Stimulated activated CD8-positive, alpha-beta memory T cell treated with anti-CD3 and anti-CD28 coated beads, Interleukin-4, amount 100 ng/mL, for 48 hours (primary cell): ENCODE measurements around the gene AVPR2.

ENCODE experiments used
- DNase-seq: peaks from one replicate; pipeline ENCODE4 v3.0.0-alpha.2; 2020

The AVPR2 gene

DNA sequence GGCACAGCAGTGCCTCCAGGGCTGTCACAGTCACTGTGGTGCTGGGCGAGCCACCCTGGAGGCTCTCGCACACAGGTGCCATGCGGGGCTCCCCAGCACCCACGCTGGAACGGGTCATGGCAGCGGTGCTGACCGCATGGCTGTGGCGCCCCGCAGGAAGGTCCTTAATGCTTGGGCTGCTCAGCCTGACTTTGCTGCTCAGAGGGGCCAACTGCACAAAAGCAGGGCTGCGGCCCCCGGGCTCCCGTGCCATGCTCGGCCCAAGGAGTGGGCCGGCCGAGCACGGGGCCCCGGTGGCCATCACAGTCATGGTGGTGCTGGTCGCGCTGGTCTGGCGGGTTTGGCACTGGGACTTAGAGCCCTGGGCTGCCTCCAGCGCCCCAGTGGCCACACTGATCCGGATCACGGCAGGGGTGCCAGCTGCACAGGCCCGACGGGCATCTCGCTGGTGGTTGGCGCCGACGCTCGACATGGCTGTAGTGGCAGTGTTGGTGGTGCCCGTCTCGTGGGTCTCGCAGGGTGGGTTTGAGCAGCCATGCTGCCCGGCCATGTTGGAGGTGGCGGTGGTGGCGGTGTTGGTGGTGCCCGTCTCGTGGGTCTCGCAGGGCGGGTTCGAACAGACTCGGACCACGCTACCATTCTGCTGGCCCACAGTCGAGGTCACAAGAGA lies 50.2 kb downstream of the AVPR2 start:
- DNase-seq, result no peak

DNA sequence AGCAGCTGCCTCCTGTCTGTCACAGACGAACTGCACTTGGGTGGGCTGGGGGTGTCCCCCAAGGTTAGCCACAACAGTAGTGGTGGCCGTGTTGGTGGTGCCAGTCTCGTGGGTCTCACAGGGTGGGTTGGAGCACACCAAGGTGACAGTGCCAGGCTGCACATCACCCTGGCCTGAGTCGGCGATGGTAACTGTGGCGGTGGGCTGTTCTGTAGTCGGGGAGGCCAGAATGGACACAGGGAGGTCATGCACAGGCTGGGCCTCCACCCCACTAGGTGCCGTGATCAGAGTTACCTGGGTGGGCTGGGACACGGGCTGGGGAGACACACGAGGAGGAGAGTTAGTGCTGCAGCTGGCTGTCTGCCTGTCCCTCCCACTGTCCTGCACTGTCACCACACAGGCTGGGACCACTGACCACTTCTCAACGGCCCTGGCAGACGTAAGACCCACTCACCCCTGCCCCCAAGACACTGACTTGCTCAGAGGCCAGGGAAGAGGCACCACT lies 50.8 kb downstream of the AVPR2 start:
- no peak for DNase-seq

DNA sequence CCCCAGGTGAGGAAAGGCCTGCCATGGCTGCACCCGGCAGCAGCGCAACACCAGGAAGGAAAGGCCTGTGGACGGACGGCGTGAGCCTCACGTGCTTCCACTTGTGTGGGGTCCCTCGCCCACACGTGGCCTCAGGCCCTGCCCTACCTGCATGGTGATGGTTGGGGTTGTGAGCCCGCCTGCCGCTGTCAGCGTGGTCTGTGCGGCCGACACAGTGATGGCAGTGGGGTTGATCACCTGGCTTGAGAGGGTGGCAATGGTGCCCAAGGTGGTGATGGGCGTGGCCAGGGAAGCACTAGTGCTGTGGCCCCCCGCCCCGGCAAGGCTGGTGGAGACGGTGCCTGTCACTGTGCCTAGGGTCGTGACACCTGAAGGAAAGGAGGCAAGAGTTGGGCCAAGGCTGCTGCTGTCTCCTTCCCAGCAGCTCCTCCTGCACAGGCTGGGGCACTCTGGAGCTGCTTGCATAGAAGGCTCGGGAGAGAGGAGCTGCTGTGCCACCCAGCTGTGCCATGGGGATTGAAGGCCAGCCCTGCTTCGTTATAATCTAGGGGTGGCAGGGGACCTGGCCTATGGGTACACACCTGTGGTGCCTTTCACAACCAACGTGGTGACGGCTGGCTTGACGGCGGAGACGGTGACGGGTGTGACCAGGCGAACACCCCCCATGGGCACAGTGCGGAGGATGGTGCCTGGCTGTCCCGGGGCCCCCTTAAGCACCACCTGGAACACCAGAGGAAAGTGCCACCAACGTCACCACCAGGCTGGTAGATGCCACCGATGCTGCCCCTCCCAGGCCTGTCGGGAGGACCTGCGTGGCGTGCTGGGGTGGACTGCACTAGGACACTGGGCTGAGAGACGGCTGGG lies 51.8 kb downstream of the AVPR2 start:
- no peak for DNase-seq
